HG02798 (cell line): ENCODE results near the gene HOXC4.
"Not testable (repeated sequence)": the region's sequence is repeated elsewhere in the genome, so short reads cannot be mapped to it uniquely, and the experiment has no call there.

Experiments used
- ATAC-seq: cut with Tn5 transposase; IDR thresholded peaks from one replicate; pipeline ENCODE4 v1.9.1; 2021; ENCODE audit warnings: mild to moderate bottlenecking; ENCODE audit not compliant: unreplicated experiment, poor library complexity

Gene HOXC4

GRCh38 chr12:54039417-54040147, 14.1 kb upstream of the HOXC4 start:
- no peak for ATAC-seq

GRCh38 chr12:54040148-54040494, 13.5 kb upstream of the HOXC4 start:
- ATAC-seq: no peak

GRCh38 chr12:54040648-54041047, 13.0 kb upstream of the HOXC4 start:
- ATAC-seq: no peak

- no peak for ATAC-seq
These were observed 12.4 kb upstream of the HOXC4 start for GRCh38 chr12:54041097-54041690.

- ATAC-seq: not testable (repeated sequence)
These were observed 11.6 kb upstream of the HOXC4 start for GRCh38 chr12:54042033-54042432.

GRCh38 chr12:54042970-54043853, 10.4 kb upstream of the HOXC4 start:
- no peak for ATAC-seq

- no peak for ATAC-seq
These were observed 9.1 kb upstream of the HOXC4 start for GRCh38 chr12:54044425-54045103.

- ATAC-seq: no peak
These were observed 8.2 kb upstream of the HOXC4 start for GRCh38 chr12:54045401-54045800.

GRCh38 chr12:54045868-54046521, 7.6 kb upstream of the HOXC4 start:
- ATAC-seq: no peak

GRCh38 chr12:54046809-54047159, 6.9 kb upstream of the HOXC4 start:
- ATAC-seq: no peak

GRCh38 chr12:54047160-54047963, 6.3 kb upstream of the HOXC4 start:
- ATAC-seq: no peak

GRCh38 chr12:54047964-54048303, 5.7 kb upstream of the HOXC4 start:
- no peak for ATAC-seq

GRCh38 chr12:54048406-54049093, 5.1 kb upstream of the HOXC4 start:
- ATAC-seq: no peak

- no peak for ATAC-seq
These were observed 4.5 kb upstream of the HOXC4 start for GRCh38 chr12:54049108-54049507.

- ATAC-seq: no peak
These were observed 3.2 kb upstream of the HOXC4 start for GRCh38 chr12:54050482-54050810.

GRCh38 chr12:54051026-54051842, 2.4 kb upstream of the HOXC4 start:
- no peak for ATAC-seq

GRCh38 chr12:54051874-54052437, 1.7 kb upstream of the HOXC4 start:
- no peak for ATAC-seq

- ATAC-seq: no peak
These were observed 1.1 kb upstream of the HOXC4 start for GRCh38 chr12:54052438-54053002.
